DMS153 treated with DMSO at 0.1 percent for 48 hours (cell line): ENCODE measurements around the gene KIRREL2.
"Not testable (repeated sequence)": the region's sequence is repeated elsewhere in the genome, so short reads cannot be mapped to it uniquely, and the experiment has no call there.

Experiments
- DNase-seq: peaks from one replicate; lab custom pipeline; 2025; ENCODE audit not compliant: unreplicated experiment; lab: John Stamatoyannopoulos, UW

KIRREL2 gene

DNA sequence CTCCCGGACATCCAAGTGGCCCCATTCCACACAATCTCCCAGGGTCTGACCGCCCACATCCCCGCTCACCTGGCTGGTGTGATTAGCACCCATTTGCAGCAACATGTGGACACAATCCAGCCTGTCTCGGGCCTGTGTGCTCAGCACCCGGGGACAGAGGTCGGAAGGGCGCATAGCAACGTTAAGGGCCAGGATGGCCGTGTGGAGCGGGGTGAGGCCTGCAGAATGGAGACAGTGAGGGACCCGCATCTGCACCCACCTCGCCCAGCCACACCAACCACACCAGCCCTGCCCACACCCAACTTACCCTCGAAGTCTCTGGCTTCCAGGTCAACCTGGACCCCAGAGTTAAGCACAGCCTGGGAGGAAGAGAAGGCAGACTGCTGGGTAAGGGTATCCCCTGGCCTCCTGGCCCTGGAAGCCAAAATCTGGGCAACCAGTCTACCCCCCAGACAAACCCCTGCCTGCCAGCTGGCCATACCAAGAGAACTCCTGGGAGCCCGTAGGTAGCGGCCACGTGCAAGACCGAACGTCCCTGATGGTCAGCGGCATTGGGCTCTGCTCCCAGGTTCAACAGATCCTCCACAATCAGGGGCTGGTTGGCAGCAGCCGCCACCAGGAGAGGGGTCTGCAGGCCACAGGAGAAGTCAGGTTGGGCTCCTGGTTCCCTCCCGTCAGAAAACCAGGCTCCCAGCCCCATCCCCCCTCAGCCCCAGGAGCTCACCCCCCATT, 39.4 kb downstream of the KIRREL2 start:
- DNase-seq = no peak

- no peak for DNase-seq
Observed at GRCh38 chr19:35896643-35897040, 39.9 kb downstream of the KIRREL2 start.

GRCh38 chr19:35897706-35898451, 41.2 kb downstream of the KIRREL2 start:
- DNase-seq = no peak

GRCh38 chr19:35898499-35898809, 41.7 kb downstream of the KIRREL2 start:
- DNase-seq = no peak

DNA sequence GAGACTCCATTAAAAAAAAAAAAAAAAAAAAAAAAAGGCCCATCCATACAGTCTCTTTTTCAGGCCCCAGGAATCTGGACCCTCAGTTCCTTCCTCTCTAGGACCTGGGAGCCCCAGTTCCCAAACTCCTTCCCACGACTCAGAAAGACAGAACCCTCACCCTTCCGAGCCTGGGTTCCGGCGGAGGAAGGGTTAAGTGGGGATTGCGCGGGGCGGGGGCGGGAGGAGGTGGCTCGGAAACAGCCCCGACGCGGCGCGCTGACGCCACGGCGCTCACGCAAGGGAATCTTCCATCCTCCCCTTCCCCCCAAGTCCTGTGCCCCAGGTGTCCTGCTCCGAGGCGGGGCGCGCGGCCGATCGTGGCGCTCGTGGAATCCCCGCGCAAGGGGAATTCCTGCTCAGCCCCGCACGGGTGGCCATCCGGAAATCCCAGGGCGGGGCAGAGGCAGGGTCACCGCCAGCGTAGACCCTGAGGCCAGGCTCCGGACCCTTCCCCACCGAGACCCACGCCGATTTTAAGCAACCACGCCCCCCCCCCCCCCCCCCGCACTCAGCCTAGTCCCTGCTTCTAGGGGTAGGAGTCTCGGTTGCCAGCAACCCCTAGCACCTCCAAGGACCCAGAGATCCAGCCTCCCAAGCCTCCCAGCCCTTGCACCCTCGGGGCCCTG, 43.0 kb downstream of the KIRREL2 start:
- DNase-seq = peak; percentile 38

DNA sequence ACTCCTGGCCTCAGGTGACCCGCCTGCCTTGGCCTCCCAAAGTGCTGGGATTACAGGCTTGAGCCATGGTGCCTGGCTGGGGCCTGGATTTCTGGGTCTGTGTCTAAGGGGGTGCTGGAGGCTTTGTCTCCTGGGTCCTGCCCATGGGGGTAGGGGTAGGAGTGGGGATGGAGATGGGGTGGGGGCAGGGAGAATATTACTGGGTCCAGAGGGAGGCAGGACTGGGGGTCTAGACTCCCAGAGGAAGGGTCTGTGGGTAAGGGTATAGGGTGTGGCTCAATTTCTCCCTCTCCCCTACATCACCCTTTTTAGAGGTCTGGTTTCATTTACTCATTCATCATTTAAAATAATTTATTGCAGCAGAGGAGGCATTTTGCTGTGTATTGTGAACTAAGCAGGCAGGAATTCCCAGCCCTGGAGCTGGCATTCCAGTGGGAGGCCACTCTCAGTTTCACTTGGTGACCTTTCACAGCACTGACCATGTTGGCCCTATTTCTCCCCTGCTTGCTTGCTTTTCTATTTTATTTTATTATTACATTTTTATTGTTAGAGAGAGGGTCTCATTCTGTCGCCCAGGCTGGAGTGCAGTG, 44.4 kb downstream of the KIRREL2 start:
- no peak for DNase-seq

GRCh38 chr19:35901854-35902661, 45.3 kb downstream of the KIRREL2 start, which contains the start of gene HCST:
HCST (plus strand) TSS chr19:35902529; CDS start chr19:35902594, 65 bp downstream.
- DNase-seq = no peak

DNA sequence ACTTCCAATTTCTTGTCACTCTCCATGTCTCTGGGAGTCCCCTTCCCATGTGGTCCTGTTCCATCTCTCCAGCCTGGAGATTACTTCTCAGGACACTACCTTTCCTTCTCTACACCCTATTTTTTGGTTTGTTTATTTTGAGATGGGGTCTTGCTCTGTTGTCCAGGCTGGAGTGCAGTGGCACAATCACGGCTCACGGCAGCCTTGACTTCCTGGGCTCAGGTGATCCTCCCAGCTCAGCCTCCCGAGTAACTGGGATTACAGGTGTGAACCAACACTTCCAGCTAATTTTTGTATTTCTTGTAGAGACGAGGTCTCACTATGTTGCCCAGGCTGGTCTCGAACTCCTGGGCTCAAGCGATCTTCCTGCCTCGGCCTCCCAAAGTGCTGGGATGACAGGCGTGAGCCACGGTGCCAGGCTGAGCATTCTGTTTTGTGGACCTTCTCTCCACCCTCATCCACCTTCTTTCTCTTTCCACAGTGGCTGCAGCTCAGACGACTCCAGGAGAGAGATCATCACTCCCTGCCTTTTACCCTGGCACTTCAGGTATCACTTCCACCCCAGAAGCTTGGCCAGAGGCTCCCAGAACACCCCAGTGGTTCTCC, 46.3 kb downstream of the KIRREL2 start:
- DNase-seq = no peak

GRCh38 chr19:35903550-35904179, 47.0 kb downstream of the KIRREL2 start:
- DNase-seq = peak; percentile 62

- DNase-seq = no peak
Observed at GRCh38 chr19:35904311-35905068, 47.8 kb downstream of the KIRREL2 start.

GRCh38 chr19:35905178-35905727, 48.5 kb downstream of the KIRREL2 start:
- DNase-seq = no peak

DNA sequence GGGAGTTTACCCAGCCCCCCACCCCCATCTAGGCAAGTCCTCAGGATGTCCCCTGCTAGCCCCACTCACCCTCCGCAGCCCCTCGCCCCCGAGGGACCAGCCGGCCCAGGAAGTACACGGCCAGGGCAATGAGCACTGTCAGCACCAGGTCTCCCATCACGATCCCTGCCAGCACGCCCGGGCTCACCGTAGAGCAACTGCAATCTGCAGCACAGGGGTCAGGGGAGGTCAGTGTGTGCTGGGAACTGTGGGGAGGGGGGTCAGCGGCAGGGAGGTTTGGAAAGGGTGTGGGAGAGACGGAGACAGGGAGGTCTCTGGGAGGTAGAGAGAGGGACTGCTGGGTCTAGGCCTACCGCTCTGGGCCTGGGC, 50.6 kb downstream of the KIRREL2 start:
- DNase-seq = no peak

DNA sequence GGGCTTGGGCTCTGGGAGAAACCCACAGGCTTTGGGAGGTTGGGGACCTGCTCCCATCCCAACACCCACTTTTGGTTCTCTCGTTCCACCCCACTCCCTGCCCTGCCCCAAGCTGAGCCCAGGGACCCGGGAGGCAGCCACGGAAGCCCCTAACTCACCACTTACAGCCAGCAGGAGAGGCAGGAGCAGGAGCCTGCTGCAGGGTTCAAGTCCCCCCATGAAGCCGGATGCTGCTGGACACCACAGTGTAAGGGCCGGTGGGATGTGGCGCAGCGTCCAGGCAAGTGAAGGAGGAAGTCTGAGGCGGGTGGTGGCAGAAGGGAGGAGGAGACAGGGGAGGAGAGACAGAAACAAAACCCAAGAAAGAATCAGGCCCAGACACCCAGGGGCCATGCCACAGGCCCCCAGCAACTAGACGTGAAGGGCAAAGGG, 51.3 kb downstream of the KIRREL2 start, which contains the start of gene TYROBP:
Gene TYROBP, minus strand, starts transcription at position 286 of the 432 bp plus-strand sequence. Its CDS starts 67 bp downstream, at position 219.
- DNase-seq = no peak

DNA sequence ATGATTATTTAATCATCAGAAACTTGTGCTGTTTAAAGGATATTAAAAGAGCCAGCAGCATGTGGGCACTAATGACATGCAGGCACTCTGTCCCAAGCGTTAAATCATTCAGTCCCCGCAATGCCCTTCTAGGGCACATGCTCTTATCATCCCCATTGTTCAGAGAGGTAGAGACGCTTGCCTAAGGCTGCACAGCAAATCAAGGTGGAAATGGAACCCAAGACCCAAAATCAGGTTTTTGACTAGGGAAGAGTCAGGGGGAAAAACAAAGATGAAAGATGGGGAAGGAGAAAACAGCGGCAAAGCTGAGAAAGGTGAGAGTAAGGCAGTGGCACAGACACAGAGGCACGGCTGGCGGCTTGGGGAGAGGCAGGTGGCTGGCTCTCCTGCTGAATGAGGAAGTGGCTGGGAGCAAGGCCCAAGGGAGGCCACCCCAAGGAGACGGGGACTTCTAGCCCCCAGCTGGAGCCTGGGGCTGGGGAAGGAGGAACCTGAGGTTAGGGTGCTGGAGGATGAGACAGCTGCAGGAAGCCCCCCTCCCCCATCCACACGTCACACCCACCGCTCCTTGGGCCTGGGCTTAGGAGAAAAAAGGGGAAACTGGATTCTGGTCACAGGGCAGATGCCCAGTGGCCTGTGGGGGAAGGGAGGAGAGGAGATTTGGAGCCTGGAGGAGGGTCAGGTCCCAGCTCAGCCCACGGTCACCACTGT, 52.4 kb downstream of the KIRREL2 start:
- DNase-seq = no peak

DNA sequence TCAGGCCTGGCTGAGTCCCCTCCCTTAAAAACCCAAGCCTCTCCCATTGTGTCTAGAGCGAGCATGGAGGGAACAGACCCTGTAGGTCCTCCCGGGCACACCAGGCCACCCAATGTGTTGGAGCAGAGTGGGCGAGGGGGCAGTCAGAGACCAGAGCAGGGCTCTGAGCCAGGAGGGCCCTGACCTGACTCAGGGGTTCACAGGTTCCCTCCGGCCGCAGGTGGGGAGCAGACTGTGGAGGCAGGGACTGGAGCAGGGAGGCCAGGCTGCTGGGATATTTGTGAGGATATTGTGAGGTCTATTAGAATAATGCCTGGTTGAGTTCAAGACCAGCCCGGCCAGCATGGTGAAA, 52.9 kb downstream of the KIRREL2 start:
- no peak for DNase-seq

DNA sequence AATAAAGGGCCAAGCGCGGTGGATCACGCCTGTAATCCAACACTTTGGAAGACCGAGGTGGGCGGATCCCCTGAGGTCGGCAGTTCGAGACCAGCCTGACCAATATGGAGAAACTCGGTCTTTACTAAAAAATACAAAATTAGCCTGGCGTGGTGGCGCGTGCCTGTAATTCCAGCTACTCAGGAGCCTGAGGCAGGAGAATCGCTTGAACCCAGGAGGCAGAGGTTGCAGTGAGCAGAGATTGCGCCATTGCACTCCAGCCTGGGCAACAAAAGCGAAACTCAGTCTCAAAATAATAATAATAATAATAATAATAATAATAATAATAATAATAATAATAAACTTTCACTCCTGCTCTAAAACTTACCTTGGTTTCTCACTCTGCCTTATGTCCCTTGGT, 53.6 kb downstream of the KIRREL2 start:
- DNase-seq = not testable (repeated sequence)

DNA sequence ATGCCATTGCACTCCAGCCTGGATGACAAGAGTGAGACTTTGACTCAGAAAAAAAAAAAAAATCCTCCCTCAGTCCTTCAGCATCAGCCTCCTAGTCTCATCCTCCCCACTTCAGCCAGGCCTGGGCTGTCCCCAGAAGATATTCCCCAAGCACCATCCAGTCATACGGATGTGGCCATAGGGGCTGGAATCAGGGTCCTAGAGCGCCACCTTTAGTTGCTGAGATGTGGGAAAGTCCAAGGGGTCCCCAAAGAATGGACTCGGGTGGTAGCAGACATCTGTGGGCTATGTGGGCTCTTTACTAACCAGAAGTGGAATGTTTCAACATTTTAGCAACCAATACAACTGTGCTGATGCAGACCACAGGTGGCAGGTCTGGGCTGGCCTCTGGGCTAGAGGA, 54.5 kb downstream of the KIRREL2 start:
- no peak for DNase-seq

GRCh38 chr19:35911790-35912189, 55.1 kb downstream of the KIRREL2 start:
- no peak for DNase-seq
